ENCODE data around the gene SORCS2. TPM values are rescaled to one million over a fixed set of nuclear protein-coding genes. Genes with fewer than 3 reads are reported as not detected.
A peak's percentile ranks its signal among the peaks of the same experiment; 100 is the strongest.

SORCS2 gene
- total RNA-seq, 1 donor from 2014 or later: under 0.01 TPM

DNA sequence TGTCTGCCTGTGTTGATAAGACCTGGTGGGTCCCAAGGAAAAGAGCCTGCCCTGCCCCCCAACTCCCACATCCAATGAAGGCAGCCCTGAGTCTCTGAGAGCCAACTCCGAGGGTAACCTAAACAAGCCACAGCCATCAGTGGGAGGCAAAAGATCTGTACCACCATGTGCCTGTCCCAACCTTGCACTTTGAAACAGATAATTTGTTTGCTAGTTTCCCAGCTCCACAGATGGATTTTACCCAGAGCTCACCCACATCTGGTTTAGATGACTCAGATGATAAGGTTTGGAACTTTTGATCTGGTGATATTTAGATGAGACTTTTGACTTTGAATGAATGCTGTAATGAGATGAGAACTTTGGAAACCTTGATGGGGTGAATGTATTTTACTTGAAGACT is 488.4 kb downstream of the SORCS2 start:
- DNase-seq: no peak

DNA sequence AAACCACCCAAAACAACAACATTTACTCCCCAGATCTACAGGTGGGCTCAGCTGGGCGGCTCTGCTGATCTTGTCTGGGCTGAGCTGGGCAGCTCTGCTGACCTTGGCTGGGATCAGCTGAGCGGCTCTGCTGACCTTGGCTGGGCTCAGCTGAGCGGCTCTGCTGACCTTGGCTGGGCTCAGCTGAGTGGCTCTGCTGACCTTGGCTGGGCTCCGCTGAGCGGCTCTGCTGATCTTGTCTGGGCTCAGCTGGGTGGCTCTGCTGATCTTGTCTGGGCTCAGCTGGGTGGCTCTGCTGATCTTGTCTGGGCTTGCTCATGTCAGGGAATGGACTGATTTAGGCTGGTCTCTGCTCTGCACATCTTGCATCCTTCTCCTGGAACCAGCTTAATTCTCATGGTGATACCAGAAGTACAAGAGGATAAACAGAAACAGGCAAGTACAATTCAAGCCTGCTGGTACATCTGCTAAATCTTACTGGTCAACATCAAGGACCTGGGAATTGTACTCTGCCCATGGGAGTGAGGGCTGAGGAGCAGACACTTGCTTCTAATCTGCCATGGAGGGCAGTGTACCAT is 490.9 kb downstream of the SORCS2 start:
- no peak for DNase-seq

DNA sequence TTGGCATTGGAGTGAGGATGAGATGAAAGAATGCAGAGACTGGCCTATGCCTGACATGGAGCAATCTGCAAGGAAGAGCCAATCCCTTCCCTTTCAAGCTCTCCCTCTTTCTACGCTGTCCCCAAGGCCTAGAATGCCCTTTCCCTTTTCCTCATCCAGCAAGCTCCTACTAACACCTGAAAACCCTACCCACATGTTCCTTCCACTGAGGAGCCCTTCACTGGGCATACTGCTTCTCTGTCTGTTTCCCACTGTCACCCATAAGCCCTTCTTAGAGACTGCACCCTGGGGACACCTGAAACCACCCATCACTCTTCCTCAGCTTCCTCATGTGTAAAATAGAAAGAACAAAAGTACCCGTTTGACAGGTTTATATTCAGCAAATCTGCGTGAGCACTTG is 492.0 kb downstream of the SORCS2 start:
- no peak for DNase-seq

DNA sequence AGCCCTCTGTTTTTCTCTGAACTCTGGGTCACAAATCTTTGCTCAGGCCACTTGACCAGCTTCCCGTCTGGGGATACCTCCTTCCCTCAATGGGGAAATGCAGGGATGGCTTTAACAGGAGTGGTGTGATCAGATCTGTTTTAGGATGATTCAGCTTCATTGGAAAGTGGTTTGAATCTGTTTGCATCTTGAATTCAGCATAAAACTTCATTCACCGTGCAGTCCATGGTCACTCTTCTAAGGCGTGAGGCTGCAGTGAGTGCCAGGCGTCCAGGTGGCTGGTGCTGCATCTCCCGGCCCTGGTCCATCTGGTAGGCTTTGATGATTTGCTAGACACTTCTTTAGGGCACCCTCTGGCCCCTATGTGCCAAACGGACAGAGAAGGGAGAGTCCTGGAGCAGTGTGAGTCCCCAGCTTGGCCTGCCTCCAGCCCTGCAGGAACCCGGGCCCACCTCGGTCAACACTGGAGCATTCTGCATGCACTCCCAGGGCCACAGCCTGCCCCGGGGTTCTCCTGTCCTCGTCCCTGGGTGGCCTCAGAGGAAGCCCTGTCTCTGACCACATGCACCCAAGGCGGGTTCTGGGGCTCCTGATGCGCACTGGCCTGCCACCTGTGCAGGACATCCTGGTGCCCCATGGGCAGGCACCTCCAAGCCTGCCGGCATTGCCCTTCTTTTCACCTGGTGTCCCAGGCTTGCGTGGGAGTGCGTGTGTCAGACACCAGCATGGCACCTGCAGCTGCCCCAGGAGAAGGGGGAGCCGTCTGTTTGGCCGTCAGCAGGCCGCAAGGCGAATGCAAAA is 493.9 kb downstream of the SORCS2 start:
- DNase-seq: no peak

DNA sequence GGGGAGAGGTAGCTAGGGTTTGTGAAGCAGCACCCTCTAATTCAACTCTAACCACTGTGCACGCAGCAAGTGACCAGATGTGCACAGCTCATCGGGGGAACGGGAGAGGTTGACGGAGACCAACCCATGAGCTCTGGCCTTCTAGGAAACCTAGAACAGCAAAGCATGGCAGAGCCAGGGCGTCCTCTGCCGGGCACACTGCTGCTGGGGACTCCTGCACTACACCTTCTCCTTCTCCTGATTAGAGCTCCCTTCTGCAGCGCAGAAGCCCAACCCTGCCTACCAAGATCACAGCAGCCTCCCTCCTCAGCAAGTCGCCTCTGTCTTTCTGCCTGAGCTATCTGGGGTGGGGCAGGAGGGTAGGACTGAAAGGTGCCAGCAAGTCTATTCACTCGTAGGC is 494.7 kb downstream of the SORCS2 start:
- no peak for DNase-seq

DNA sequence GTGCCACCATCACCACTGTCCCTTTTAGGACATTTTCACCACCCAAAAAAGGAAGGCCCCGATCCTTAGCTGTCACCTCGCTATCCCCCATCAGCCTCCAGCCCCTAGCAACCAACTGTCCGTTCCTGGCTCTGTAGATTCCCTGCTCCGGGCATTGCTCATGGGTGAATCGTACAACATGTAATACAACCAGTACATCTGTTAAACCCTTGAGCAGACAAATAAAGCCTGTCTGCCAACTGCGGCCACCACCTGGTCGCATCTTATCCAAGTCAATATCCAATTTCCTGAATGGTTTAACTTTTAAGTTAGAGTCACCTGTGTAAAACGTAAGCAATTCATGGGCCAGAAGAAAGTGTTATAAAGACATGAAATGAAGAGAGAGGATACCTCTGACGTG is 495.5 kb downstream of the SORCS2 start:
- DNase-seq: no peak

DNA sequence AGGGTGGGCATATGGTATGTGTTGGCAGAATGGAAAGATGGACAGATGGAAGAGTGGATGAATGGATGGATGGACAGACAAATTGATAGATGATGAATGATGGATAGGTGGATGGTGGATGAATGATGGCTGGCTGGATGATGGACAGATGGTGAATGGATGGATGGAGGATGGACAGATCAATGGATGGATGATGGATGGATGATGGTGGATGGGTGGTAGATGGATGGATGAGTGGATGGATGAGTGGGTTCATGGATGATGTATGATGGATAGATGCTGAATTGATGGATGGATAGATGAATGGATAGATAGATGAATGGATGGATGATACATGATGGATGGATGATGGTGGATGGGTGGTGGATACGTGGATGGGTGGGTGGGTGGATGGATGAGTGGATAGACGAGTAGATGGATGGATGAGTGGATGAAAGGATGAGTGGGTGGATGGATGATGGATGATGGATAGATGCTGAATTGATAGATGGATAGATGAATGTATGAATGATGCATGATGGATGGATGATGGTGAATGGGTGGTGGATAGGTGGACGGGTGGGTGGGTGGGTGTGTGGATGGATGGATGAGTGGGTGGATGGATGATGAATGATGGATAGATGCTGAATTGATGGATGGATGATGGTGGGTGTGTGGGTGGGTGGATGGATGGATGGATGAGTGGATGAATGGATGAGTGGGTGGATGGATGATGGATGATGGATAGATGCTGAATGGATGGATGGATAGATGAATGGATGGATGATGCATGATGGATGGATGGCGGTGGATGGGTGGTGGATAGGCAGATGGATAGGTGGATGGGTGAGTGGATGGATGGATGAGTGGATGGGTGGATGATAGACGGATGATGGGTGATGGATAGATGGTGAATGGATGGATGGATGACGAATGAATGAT is 497.7 kb downstream of the SORCS2 start:
- no peak for DNase-seq

DNA sequence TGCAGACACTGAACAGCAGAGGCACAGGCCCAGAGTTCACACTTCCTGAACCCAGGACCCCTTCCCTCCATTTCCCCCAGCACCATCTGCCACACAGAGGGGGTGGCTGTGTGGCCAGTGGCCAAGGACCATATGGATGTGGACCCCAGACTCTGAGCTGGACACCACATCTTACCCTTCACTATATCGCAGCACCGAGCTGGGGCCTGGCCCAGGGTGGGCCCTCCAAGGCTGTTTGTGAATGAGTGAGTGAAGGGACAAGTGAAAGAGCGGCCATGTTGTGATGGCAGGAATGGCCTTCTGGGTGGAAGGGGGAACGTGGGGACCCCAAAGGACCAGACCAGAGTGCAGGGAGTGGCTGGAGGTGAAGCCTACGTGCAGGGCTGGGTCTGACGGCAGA is 498.7 kb downstream of the SORCS2 start:
- DNase-seq: no peak

DNA sequence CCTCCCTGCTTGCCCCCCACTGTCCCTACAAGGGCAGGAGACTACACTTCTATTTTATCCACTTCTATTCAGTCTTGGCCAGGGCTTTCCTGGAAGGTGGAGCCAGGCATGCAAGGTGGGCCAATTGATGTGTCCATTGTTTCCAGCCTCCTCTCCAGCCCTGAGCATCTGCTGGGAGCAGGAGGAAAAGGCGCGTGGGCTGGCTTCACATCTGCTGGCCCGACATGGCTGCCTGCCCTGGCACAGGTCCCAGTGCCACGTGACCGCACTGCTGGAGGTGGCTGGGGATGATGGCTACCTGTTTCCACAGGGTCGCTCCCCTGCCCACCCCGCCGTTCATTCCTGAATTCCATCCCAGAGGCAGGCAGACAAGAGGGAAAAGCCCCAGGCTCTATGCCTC is 499.6 kb downstream of the SORCS2 start:
- peak; percentile 45 for DNase-seq

DNA sequence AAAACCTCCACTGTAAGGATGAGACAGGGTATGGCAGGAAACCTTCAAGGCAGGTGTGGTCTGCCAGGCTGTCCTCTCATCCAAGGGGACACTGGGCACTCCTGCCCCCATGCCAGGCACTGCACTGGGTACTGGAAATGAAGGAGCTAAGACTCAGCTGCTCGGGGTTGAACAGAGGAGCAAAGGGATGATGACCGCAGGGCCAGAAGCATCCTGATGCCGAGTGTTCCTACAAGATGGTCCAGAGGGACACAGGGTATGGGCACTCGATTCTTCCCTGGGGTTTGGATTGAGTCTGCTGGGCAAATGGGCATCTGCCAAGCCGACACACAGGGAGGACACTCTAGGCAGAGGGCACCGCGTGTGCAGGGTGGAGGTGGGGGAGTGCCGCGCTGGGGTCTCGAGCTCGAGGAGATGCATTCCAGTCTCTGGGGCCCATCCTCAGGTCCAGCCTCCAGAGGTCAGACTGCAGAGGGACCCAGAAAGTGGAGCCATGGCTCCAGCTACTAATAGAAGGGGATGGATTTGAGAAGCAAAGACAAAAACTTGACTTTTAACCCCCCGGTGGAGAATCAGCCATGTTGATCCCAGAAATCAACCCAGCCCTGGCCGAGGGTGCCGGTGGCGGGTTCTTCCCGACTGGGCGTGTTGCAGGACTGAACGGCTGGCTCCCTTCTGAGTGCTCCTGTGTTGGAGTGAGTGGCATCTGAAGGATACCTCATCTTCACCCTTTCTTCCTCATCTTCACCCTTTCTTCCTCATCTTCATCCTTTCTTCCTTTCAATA is 500.3 kb downstream of the SORCS2 start:
- DNase-seq: no peak

DNA sequence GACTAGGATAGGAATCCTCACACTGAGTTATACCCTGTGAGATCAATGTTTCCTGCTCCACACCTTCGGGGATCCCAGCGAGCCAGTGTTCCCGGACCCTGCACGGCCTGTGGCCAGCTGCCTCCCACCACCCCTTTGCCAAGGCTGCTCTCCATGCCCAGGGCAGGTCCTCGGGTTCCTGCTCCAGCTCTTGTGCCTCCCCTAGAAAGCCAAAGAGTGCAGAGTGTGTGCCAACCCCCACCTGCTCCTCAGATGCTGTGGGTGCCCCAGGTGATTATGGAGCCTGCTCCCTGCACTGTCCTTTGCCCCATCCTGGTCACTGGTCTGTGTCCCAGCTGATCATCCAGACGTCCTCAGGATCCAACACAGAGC is 500.9 kb downstream of the SORCS2 start:
- DNase-seq: no peak

DNA sequence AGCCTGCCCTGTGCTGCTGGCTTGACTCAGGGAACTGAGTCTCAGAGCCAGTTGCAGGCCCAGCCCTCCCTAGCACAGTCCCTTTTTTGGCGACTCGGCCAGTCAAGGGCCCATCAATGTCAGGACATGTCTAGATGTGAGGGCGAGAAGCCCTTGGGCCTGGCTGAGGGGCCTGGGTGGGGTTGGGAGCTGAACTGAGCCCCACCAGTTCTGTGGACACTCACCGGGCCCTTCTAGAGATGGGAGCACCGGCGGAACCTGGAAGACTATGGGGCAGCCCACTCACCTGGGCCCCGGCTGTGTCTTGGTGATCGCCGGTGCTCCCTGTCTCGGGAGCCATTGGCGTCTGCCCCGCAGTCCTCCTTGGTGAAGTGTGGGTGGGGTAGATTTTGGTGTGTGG is 501.4 kb downstream of the SORCS2 start:
- no peak for DNase-seq

DNA sequence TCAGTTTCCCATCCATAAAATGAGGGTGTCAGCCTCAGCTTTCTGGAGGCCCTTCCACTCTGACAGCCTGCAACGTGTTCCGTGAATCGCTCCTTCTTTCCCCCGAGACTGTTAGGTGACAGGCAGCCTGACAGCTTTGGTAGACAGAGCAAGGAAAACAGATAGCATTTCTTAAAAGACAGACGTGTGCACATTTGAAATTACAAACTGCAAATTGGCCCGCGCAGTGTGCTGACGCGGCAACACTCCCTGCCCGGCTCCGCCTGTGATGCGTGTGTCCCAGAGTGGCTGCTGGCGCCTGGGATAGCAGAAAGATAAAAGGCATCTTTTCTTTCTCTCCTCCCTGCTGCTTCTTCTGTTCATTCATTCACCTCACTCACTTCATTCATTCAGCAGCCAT is 502.0 kb downstream of the SORCS2 start:
- no peak for DNase-seq

DNA sequence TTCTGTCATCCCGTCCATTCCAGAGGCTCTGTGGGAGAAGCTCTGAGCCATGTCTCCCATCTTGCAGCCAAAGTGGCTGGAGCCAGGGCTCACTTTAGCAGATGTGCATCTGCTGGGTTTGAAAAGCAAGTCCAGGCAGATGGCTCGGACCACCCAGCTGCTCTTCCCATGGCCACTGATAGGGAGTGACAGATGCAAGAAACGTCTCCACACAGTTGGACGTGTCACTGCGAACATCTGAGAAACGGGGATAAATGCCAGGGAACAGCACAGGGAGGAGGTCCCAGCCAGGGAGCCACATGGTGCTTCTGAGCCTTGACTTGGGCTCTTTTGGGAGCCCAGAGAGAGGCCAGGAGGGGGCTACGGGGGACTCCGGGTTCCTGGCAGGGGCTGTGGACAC is 505.0 kb downstream of the SORCS2 start:
- DNase-seq: no peak

DNA sequence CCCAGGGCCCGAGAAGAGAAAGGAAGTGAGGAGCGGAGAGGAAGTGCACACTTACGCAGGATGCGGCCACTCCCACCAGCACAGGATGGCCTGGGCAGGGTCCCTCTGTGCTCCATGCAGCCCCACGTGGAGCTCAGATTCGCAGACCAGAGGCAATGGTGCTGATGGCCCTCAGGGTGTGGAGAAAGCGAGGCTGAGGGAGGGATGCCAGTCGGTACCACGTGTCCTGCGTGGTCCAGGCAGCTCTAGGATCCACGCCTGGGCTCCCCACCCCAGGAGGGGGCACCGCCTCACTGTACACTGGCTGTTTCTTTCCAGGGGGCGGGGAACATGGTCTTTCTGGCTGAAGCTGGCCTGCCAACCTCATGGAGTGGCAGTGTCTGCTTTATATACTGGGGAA is 505.5 kb downstream of the SORCS2 start:
- no peak for DNase-seq

DNA sequence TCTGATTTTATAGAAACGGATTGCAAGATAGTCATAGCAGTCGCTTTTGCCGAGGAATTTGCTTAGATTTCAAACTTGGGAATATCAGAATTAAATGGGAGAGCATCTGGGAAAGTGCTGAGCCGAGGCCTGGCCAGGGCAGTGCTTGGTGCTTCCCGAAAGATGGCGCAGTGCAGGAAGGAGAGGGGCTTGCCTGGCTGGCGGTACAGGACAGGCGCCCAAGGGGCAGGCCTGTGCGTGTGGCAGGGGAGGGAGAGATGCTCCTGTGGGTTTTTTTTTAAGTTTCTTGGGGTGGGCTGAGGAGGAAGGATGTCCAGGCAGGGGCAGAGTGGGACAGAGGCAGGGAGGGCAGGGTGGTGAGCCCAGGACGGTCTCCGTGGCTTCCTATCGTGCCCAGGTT is 506.2 kb downstream of the SORCS2 start:
- DNase-seq: no peak

DNA sequence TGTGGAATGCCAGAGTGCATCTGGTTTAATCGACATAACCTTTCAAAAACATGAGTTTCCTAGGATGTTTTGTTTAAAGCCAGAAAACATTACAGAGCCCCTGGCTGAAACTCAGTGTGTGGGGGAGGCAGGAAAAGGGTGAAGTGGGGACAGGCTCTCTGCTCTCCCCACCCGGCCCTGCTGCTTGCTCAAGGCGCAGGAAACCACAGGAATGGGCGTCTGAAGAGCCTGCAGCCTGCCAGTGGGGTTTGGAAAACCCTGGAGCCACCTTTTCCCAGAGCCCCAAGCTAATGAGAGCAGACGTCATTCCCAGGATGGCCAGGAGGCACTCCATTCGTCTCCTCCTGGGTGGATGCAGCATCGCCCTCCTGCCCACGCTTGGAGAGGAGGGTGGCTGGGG is 506.7 kb downstream of the SORCS2 start:
- no peak for DNase-seq

DNA sequence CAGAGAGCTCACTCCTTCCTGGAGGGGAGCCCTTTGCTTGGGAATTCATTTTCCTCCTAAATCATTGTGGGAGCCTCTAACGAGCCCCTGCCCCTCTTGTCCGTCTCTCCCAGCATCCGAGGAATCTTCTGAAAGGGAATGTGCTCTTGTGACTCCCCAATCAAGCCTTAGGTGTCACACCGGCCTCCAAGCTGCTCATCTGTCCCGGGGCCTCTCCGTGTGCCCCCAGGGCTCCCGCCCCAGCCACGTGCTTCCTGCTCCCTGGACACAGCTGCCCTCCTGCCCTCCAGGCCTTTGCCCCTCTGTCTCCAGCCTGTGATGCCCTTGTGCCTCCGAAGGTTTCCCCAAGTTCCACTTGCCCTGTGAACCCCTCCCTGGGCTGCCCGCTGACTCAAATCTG is 507.5 kb downstream of the SORCS2 start:
- no peak for DNase-seq

DNA sequence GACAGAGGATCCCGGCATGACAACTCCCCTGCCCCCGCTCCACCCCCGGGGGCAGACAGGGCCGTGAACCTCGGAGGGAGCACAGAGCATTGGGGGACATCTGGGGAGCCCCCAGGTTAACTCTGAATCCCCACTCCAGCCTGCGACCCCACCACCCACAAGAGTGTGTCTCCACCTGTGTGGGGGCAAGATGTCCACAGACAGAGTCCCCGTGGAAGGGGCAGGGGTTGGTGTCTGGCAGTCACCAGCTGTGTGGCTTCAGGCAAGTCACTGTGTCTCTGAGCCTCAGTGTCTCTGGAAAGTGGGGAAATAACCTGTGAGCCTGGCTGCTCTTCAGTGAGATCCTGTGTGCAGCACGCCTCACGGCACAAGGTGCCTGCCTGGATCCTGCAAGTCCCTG is 508.3 kb downstream of the SORCS2 start:
- no peak for DNase-seq

DNA sequence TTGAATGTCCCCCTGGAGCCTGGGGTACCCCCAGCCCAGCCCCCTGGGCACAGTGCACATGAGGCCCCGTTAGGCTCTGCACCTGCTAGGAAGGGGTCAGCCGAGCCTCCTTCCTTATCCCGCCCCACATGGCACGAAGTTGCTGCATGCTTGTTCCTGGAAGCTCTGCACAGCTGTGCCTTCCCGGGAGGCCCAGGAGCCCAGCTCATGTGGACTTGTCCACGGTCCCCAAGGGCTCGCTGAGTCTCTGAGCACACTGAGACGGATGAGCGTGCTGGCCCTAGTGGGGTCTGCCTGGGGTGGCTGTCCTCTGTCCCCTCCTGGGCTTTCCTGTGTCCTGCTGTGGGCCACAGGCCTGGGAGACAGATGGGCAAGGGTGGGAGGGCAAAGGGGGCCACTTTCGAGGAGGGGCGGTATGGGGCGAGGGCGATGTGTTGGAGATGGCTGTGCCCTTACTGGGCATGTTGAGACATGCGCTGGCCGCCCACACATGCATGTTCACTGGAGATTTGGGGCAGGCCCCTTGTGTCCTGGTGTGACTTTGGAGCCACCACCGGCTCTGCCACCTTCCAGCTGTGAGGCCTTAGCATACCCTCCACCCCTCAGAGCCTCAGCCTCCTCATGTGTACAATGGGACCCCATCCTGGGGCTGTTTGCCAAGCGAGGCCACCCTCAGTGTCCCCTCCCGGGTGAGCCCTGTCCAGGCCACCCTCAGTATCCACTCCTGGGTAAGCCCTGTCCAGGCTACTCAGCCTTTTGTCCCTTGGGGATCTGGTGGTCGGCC is 509.7 kb downstream of the SORCS2 start:
- no peak for DNase-seq

DNA sequence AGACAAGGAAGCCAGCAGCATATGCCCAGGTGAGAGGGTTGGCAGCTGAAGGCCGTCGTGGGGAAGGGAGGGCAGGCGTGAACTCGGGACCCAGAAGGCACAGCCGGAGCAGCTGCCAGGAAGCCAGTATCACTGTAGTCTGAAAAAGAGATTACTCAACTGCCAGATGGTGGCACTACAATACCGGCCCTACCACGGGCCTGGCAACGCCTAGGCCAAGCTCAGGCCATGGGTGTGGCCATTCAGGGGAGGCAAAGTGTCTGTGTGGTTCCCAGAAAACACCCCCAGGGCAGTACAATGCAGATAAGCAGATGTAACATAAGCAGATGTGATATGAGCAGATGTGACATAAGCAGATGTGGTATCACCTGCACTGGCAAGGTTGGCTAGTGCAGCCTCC is 511.4 kb downstream of the SORCS2 start:
- DNase-seq: no peak

DNA sequence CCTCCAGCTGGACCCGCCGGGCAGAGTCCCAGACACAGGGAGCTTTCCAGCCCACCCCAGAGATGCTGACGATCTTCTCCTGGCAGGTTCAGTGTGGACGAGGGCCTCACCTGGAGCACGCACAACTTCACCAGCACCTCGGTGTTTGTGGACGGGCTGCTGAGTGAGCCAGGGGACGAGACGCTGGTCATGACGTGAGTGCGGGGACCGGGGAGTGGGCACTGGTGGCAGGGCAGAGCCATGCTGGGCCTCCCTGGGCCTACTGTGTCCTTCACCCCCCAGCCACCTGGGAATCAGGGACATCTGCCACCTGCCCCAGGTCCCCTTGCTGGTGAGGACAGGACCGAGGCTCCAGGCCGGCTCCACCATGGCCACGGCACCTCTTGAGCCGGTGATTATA is 511.8 kb downstream of the SORCS2 start:
- no peak for DNase-seq

All from dermis blood vessel endothelial cell (primary cell).